NCI-H526 (cell line): ENCODE results near the gene HOXB8.

Source experiments
- DNase-seq, 2 experiments: peaks; one replicate each; lab custom pipeline; 2025; lab: John Stamatoyannopoulos, UW

HOXB8 gene

GRCh38 chr17:48596000-48596734 is 18.9 kb downstream of the HOXB8 start:
- peak; percentile 19 to 52 for DNase-seq

GRCh38 chr17:48595278-48595999 is 19.7 kb downstream of the HOXB8 start:
- no peak for DNase-seq

GRCh38 chr17:48594538-48595277 is 20.4 kb downstream of the HOXB8 start:
- DNase-seq = no peak

GRCh38 chr17:48593840-48594537 is 21.1 kb downstream of the HOXB8 start:
- DNase-seq = peak; percentile 69 to 91

- DNase-seq = peak; percentile 51 to 80
These were observed 21.8 kb downstream of the HOXB8 start, which contains the start of gene HOXB5 for GRCh38 chr17:48593126-48593829. Gene HOXB5 (minus strand): TSS chr17:48593779. CDS start chr17:48593682, 97 bp downstream.

- peak in 1 of 2 experiments; percentile 26 for DNase-seq
These were observed 22.5 kb downstream of the HOXB8 start for GRCh38 chr17:48592577-48592976.

- DNase-seq = no peak
These were observed 23.0 kb downstream of the HOXB8 start for GRCh38 chr17:48592057-48592514.

- no peak for DNase-seq
These were observed 23.6 kb downstream of the HOXB8 start for GRCh38 chr17:48591255-48592056.

- no peak for DNase-seq
These were observed 24.4 kb downstream of the HOXB8 start for GRCh38 chr17:48590607-48591161.

- no peak for DNase-seq
These were observed 25.1 kb downstream of the HOXB8 start, which contains the start of gene HOXB3 for GRCh38 chr17:48589831-48590606. Gene HOXB3 (minus strand): TSS chr17:48590241. CDS start chr17:48552474, 37,767 bp downstream.

GRCh38 chr17:48589060-48589830 is 25.8 kb downstream of the HOXB8 start:
- no peak for DNase-seq

- DNase-seq = no peak
These were observed 26.6 kb downstream of the HOXB8 start for GRCh38 chr17:48588528-48588927.

GRCh38 chr17:48588074-48588415 is 27.0 kb downstream of the HOXB8 start:
- no peak for DNase-seq

GRCh38 chr17:48587276-48588073 is 27.6 kb downstream of the HOXB8 start:
- DNase-seq = no peak

- DNase-seq = no peak
These were observed 28.5 kb downstream of the HOXB8 start for GRCh38 chr17:48586355-48587258.

GRCh38 chr17:48584223-48584741 is 30.8 kb downstream of the HOXB8 start:
- no peak for DNase-seq
